Measurements from ENCODE around the gene ATXN7L3.
"Not testable (repeated sequence)": the region's sequence is repeated elsewhere in the genome, so short reads cannot be mapped to it uniquely, and the experiment has no call there.

The ATXN7L3 gene

DNA sequence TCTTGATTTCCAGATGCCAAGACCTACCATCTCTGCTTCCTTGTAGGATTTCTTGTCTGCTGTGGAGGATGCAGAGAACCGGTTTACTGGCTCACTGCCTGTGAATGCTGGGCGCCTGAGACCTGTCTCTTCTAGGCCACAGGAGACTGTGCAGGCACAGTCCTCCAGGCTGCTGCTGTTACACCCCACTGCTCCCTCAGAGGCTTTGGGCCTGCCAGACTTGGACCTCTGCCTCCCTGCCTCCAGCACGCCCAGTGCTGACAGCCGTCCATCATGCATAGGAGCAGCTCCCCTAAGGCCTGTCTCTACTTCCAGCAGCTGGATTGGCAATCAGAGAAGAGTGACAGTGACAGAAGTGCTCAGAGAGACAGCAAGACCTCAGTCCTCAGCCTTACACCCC, 51.9 kb downstream of the ATXN7L3 start:
- no peak overlapping the region for H3K4me2 ChIP-seq (ENCODE audit: low read depth, low read length)
- H3K9ac ChIP-seq (ENCODE audit: low read length): no peak overlapping the region
- no peaks in the 10 kb centered on the region for H3K27me3 ChIP-seq (replicated peaks; ENCODE audit: insufficient read depth, low read length)
- no peaks in the 10 kb centered on the region for H4K20me1 ChIP-seq (ENCODE audit: insufficient read depth, low read length)
- no peaks in the 10 kb centered on the region; the same call in 1 of the 2 replicates for H3K36me3 ChIP-seq (replicated peaks; ENCODE audit: insufficient read depth, low read length)
- no peak overlapping the region for H3K27ac ChIP-seq (ENCODE audit: low read length)
- no peak for TF ChIP-seq EZH2phosphoT487 (IDR thresholded peaks at IDR 0.05; ENCODE audit: low read length)
- TF ChIP-seq, protein P1, sequence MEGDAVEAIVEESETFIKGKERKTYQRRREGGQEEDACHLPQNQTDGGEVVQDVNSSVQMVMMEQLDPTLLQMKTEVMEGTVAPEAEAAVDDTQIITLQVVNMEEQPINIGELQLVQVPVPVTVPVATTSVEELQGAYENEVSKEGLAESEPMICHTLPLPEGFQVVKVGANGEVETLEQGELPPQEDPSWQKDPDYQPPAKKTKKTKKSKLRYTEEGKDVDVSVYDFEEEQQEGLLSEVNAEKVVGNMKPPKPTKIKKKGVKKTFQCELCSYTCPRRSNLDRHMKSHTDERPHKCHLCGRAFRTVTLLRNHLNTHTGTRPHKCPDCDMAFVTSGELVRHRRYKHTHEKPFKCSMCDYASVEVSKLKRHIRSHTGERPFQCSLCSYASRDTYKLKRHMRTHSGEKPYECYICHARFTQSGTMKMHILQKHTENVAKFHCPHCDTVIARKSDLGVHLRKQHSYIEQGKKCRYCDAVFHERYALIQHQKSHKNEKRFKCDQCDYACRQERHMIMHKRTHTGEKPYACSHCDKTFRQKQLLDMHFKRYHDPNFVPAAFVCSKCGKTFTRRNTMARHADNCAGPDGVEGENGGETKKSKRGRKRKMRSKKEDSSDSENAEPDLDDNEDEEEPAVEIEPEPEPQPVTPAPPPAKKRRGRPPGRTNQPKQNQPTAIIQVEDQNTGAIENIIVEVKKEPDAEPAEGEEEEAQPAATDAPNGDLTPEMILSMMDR (IDR thresholded peaks at IDR 0.05; ENCODE audit: low read length): no peak
- TF ChIP-seq EZH2 (optimal IDR thresholded peaks at IDR 0.05; ENCODE audit: low read depth, low read length): no peak
- DNase-seq: no peak
- H3K4me3 ChIP-seq (ENCODE audit: low read length): no peak overlapping the region
- H2AFZ ChIP-seq (ENCODE audit: low read length): no peak overlapping the region
- H3K9me2 ChIP-seq (replicated peaks; ENCODE audit: insufficient read depth, low read length): no peaks in the 10 kb centered on the region
- no peaks in the 10 kb centered on the region for H3F3A ChIP-seq (ENCODE audit: insufficient read depth, low read length)
- peaks cover 3% of the 10 kb centered on the region; the same call in 1 of the 2 replicates for H3K4me1 ChIP-seq (ENCODE audit: low read length)
- H3K79me2 ChIP-seq (ENCODE audit: low read length): peaks cover 42% of the 10 kb centered on the region
- no peaks in the 10 kb centered on the region for H3K9me3 ChIP-seq (replicated peaks; ENCODE audit: insufficient read depth, low read length)

DNA sequence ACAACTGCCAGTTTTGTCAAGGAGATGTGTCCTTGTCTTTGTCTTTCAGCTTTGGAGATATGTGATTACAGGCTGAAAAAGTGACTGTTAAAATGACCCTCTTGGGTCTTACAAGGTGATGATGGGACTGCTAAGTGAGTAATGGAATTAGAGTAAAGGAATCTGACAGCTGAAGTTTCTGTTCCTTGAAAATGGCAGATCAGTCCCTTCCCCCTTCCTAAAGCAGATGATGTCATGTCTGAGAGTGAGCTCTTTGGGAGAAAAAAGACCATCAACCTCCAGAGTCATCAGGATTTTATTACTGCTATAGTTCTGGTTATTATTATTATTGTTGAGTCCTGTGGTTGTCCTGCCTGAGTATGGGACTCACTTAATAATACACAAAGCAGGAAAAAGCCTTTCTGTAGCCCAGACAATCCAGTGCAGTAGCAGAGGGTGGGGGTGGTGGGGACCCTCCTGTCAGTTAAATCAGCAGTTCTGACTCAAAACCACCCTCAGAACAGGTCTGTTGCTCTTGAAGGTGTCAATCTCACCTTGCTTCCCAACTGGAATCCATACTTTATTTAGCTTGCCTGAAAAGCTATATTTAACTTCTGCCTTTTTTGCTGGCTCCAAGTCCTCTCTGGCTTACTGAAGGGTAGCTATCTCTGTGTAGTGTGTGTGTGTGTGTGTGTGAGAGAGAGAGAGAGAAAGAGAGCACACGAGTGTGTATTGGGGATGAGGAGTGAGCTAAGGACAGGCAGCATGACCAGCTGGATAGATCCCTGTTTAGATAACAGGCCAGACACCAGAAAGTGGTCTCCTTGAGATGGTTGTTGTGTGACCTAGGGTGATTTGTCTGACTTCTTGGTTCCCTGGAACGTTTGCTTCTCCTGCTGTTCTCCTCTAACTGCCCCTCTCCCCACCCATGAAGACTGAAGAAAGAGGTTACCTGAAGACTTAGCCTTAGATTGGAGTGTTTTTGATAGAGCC, 53.0 kb downstream of the ATXN7L3 start:
- peaks cover 46% of the 10 kb centered on the region for H3K79me2 ChIP-seq (ENCODE audit: low read length)
- no peaks in the 10 kb centered on the region for H3K27me3 ChIP-seq (replicated peaks; ENCODE audit: insufficient read depth, low read length)
- no peak overlapping the region for H3K27ac ChIP-seq (ENCODE audit: low read length)
- no peak overlapping the region for H3K9ac ChIP-seq (ENCODE audit: low read length)
- no peak overlapping the region for H3K4me3 ChIP-seq (ENCODE audit: low read length)
- no peak overlapping the region for H2AFZ ChIP-seq (ENCODE audit: low read length)
- no peak for DNase-seq
- no peaks in the 10 kb centered on the region for H3K9me2 ChIP-seq (replicated peaks; ENCODE audit: insufficient read depth, low read length)
- peaks cover 6% of the 10 kb centered on the region; the same call in 1 of the 2 replicates for H3K4me1 ChIP-seq (ENCODE audit: low read length)
- H4K20me1 ChIP-seq (ENCODE audit: insufficient read depth, low read length): no peaks in the 10 kb centered on the region
- no peak overlapping the region for H3K4me2 ChIP-seq (ENCODE audit: low read depth, low read length)
- no peaks in the 10 kb centered on the region for H3K9me3 ChIP-seq (replicated peaks; ENCODE audit: insufficient read depth, low read length)
- no peaks in the 10 kb centered on the region; the same call in 1 of the 2 replicates for H3K36me3 ChIP-seq (replicated peaks; ENCODE audit: insufficient read depth, low read length)
- TF ChIP-seq EZH2phosphoT487 (IDR thresholded peaks at IDR 0.05; ENCODE audit: low read length): no peak
- 0 out of 2 replicates have a peak, but pooled peaks cover 3% of the 10 kb centered on the region for H3F3A ChIP-seq (ENCODE audit: insufficient read depth, low read length)

DNA sequence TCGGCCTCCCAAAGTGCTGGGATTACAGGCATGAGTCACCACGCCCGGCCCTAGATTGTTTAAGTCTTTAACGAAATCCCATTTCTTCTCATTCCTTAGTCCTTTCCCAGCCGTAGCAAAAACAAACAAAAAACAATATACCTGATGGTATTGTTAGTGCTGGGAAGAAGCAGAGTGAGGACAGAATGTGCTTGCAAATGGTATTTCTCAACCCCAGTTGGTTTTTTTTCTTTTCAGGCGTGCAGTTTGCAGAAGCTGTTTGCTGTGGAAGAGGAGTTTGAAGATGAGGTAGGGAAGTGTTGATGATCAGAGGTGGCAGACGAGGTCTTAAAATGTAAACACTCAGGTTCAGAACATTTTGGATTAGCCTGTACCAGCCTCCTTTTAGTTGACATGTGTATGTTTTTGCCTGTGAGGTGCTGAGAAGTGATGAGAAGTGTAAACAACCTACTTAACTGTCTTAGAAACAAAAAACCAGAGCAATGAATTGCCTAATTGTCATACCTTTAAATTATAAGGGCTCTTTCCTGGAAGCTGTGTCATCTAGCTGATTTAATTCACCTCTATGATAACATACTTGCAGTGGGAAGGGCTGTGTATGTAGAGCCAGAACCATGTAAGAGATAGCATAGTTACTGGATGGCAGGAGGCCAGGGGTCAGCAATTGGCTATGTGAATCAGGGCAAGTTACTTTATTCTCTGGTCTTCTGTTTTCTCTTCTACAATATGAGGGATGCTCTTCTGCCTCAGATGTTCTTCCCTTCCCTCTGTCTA, 54.5 kb downstream of the ATXN7L3 start:
- Histone ChIP-seq H2AFZ (ENCODE audit: low read length) (no peak overlapping the region), H3K9me3 (replicated peaks; ENCODE audit: insufficient read depth, low read length) (no peaks in the 10 kb centered on the region), H3K9me2 (replicated peaks; ENCODE audit: insufficient read depth, low read length) (no peaks in the 10 kb centered on the region), H3K4me2 (ENCODE audit: low read depth, low read length) (no peak overlapping the region), H3K9ac (ENCODE audit: low read length) (no peak overlapping the region), H3K4me1 (ENCODE audit: low read length) (peaks cover 10% of the 10 kb centered on the region; the same call in 1 of the 2 replicates), H3K36me3 (replicated peaks; ENCODE audit: insufficient read depth, low read length) (no peaks in the 10 kb centered on the region; the same call in 1 of the 2 replicates), H3F3A (ENCODE audit: insufficient read depth, low read length) (0 out of 2 replicates have a peak, but pooled peaks cover 3% of the 10 kb centered on the region), H3K79me2 (ENCODE audit: low read length) (peaks cover 35% of the 10 kb centered on the region), H3K4me3 (ENCODE audit: low read length) (no peak overlapping the region), H4K20me1 (ENCODE audit: insufficient read depth, low read length) (no peaks in the 10 kb centered on the region), H3K27me3 (replicated peaks; ENCODE audit: insufficient read depth, low read length) (no peaks in the 10 kb centered on the region), H3K27ac (ENCODE audit: low read length) (no peak overlapping the region)
- TF ChIP-seq, protein P1 (IDR thresholded peaks at IDR 0.05; ENCODE audit: low read length): no peak
- no peak for TF ChIP-seq EZH2phosphoT487 (IDR thresholded peaks at IDR 0.05; ENCODE audit: low read length)
- TF ChIP-seq EZH2 (optimal IDR thresholded peaks at IDR 0.05; ENCODE audit: low read depth, low read length): no peak
- DNase-seq: no peak

DNA sequence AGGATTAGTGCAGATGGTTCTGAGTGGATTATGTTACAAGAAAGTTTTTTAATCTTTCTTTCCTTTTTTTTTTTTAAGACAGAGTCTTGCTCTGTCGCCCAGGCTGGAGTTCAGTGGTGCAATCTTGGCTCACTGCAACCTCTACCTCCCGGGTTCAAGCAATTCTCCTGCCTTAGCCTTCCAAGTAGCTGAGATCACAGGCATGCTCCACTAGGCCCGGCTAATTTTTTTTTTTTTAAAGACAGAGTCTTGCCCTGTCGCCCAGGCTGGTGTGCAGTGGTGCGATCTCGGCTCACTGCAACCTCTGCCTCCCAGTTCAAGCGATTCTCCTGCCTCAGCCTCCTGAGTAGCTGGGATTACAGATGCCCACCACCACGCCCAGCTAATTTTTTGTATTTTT, 55.8 kb downstream of the ATXN7L3 start:
- not testable (repeated sequence) for H3K36me3 ChIP-seq (replicated peaks; ENCODE audit: insufficient read depth, low read length); H3K4me3 ChIP-seq (ENCODE audit: low read length); H3F3A ChIP-seq (ENCODE audit: insufficient read depth, low read length); H4K20me1 ChIP-seq (ENCODE audit: insufficient read depth, low read length); DNase-seq; H3K4me1 ChIP-seq (ENCODE audit: low read length); H3K27ac ChIP-seq (ENCODE audit: low read length); H3K9ac ChIP-seq (ENCODE audit: low read length); H3K4me2 ChIP-seq (ENCODE audit: low read depth, low read length); H2AFZ ChIP-seq (ENCODE audit: low read length); H3K27me3 ChIP-seq (replicated peaks; ENCODE audit: insufficient read depth, low read length); H3K9me3 ChIP-seq (replicated peaks; ENCODE audit: insufficient read depth, low read length); H3K9me2 ChIP-seq (replicated peaks; ENCODE audit: insufficient read depth, low read length)
- peaks cover 27% of the 10 kb centered on the region for H3K79me2 ChIP-seq (ENCODE audit: low read length)

All from MM.1S (cell line).